K562 (cell line): ENCODE results near the gene EHMT2. TPM values are rescaled to one million over a fixed set of nuclear protein-coding genes. Genes with fewer than 3 reads are reported as not detected.
A peak's percentile ranks its signal among the peaks of the same experiment; 100 is the strongest.

Experiments used
- ATAC-seq: fragments of 200-7000 bp; cut with Tn5 transposase; 3 replicates; pipeline ENCODE4 v1.9.1; 2020; ENCODE audit warnings: moderate library complexity
- BruUV-seq: library from RNA; stranded (reverse); fragments of 400-500 nt; replicated peaks from 2 replicates; lab custom pipeline; 2021; lab: Mats Ljungman, UMichigan
- CTCF ChIA-PET: fragments of 300-600 bp; formaldehyde crosslinking; extraction: SDS; loops from one replicate; lab custom pipeline; 2021; ENCODE audit warnings: low intra/inter-chr PET ratio; lab: Yijun Ruan, JAX
- POLR2A ChIA-PET: fragments of 300-600, 350-650 bp; sonication (Branson Sonifier 250); formaldehyde crosslinking; extraction: SDS; loops from one replicate; lab custom pipeline; 2021; ENCODE audit warnings: antibody characterized with exemption, inconsistent platforms; lab: Yijun Ruan, JAX
- DNase-seq, 4 experiments: peaks; one replicate each; pipeline versions ENCODE4 v3.0.0 to v3.0.0-alpha.2; 2011 to 2018; ENCODE audit warnings: low spot score in 3 of 4, mixed read lengths in 3 of 4; ENCODE audit errors: extremely low read depth in 1 of 4
- FAIRE-seq: peaks from 2 replicates; lab custom pipeline; 2011; peaks lifted over from hg19 to GRCh38; lab: Jason Lieb, UNC
- H2AFZ ChIP-seq: 2 replicates; pipeline ENCODE4 v1.6.0; 2011; ENCODE audit warnings: low read depth, low read length, control low read depth, inconsistent platforms
- H3K27ac ChIP-seq: fragments of 200-600 bp; 3 replicates; pipeline ENCODE4 v1.8.0; 2011; ENCODE audit warnings: low read depth, mild to moderate bottlenecking, control low read depth, inconsistent platforms, low read length, moderate library complexity, mixed read lengths; ENCODE audit errors: extremely low read depth
- H3K27me3 ChIP-seq, 2 experiments: fragments of 300-600 bp in 1 of 2; 2 replicates in 1 of 2; 3 replicates in 1 of 2; pipeline versions ENCODE4 v1.6.0 to v1.8.0; 2011; ENCODE audit warnings: inconsistent platforms in 2 of 2, low read length in 2 of 2, mild to moderate bottlenecking in 1 of 2, mixed read lengths in 1 of 2, moderate library complexity in 1 of 2; ENCODE audit not compliant: control insufficient read depth in 2 of 2, insufficient read depth in 2 of 2
- H3K36me3 ChIP-seq: fragments of 300-600 bp; 3 replicates; pipeline ENCODE4 v1.8.0; 2011; ENCODE audit warnings: mild to moderate bottlenecking, low read length, inconsistent platforms; ENCODE audit not compliant: control insufficient read depth, insufficient read depth
- H3K4me1 ChIP-seq, 2 experiments: fragments of 200-600 bp in 1 of 2; replicated peaks in 1 of 2; 2 replicates in 1 of 2; 3 replicates in 1 of 2; pipeline versions ENCODE4 v1.5.1 to v1.8.0; 2011; ENCODE audit warnings: inconsistent platforms in 2 of 2, low read length in 2 of 2, mild to moderate bottlenecking in 1 of 2, mixed read lengths in 1 of 2, moderate library complexity in 1 of 2; ENCODE audit not compliant: control insufficient read depth in 2 of 2, insufficient read depth in 2 of 2
- H3K4me2 ChIP-seq: 2 replicates; pipeline ENCODE4 v1.6.1; 2011; ENCODE audit warnings: low read length, control low read depth, inconsistent platforms, mixed read lengths; ENCODE audit not compliant: insufficient read depth
- H3K4me3 ChIP-seq: fragments of 200-600 bp; sonication (generic), shearing (Covaris generic); 2 replicates; pipeline ENCODE4 v1.5.1; 2016; ENCODE audit warnings: control low read depth, inconsistent platforms
- H3K79me2 ChIP-seq: fragments of 200-600 bp; 3 replicates; pipeline ENCODE4 v1.8.0; 2011; ENCODE audit warnings: low read length, inconsistent platforms; ENCODE audit not compliant: control insufficient read depth, insufficient read depth
- H3K9ac ChIP-seq, 2 experiments: 2 replicates each; pipeline versions ENCODE4 v1.6.0 to v1.6.1; 2011; ENCODE audit warnings: low read depth in 2 of 2, low read length in 2 of 2, control low read depth in 1 of 2, inconsistent platforms in 1 of 2, mild to moderate bottlenecking in 1 of 2, mixed read lengths in 1 of 2; ENCODE audit not compliant: insufficient read depth in 1 of 2
- H3K9me1 ChIP-seq: one replicate; pipeline ENCODE4 v1.6.0; 2011; ENCODE audit warnings: inconsistent platforms, mild to moderate bottlenecking, low read length, moderate library complexity; ENCODE audit not compliant: control insufficient read depth, insufficient read depth
- H3K9me3 ChIP-seq: replicated peaks from 2 replicates; pipeline ENCODE4 v1.5.1; 2011; ENCODE audit warnings: low read depth, low read length, inconsistent platforms; ENCODE audit not compliant: control insufficient read depth, insufficient read depth
- H4K20me1 ChIP-seq: replicated peaks from 2 replicates; pipeline ENCODE4 v1.6.1; 2011; ENCODE audit warnings: low read length, inconsistent platforms, mixed read lengths; ENCODE audit not compliant: control insufficient read depth, insufficient read depth
- ATF4 ChIP-seq: fragments of 450-650 bp; formaldehyde crosslinking; IDR thresholded peaks from 2 replicates; pipeline ENCODE4 v1.4.0; 2022; ENCODE audit warnings: mild to moderate bottlenecking, moderate library complexity
- CEBPB ChIP-seq: fragments of 450-650 bp; IDR thresholded peaks from 2 replicates; pipeline ENCODE4 v1.6.1; 2016; ENCODE audit warnings: missing genetic modification characterization, missing compliant biosample characterization
- E2F4 ChIP-seq: sonication (generic); formaldehyde crosslinking; IDR thresholded peaks from 2 replicates; pipeline ENCODE4 v1.8.0; 2022; ENCODE audit warnings: mild to moderate bottlenecking, low read depth, missing genetic modification reagents
- HSF4 ChIP-seq: fragments of 250-450 bp; sonication (Bioruptor Pico); IDR thresholded peaks from 2 replicates; pipeline ENCODE4 v2.1.2; 2022; ENCODE audit warnings: mild to moderate bottlenecking, moderate library complexity, borderline replicate concordance
- MTA1 ChIP-seq: fragments of 450-650 bp; IDR thresholded peaks from 2 replicates; pipeline ENCODE4 v1.6.1; 2017; ENCODE audit warnings: borderline replicate concordance
- POLR2AphosphoS2 ChIP-seq: IDR thresholded peaks from 2 replicates; pipeline ENCODE4 v1.6.1; 2012; ENCODE audit warnings: low read length, improper control_type of control experiment
- POLR2G ChIP-seq: fragments of 200-400 bp; formaldehyde crosslinking; IDR thresholded peaks from 2 replicates; pipeline ENCODE4 v1.6.1; 2017; ENCODE audit warnings: low read depth, mild to moderate bottlenecking, antibody characterized with exemption, low read length, moderate library complexity
- PYGO2 ChIP-seq: fragments of 450-650 bp; IDR thresholded peaks from 2 replicates; pipeline ENCODE4 v1.6.1; 2016; ENCODE audit warnings: mild to moderate bottlenecking, missing genetic modification characterization, moderate library complexity, missing compliant biosample characterization
- TEAD4 ChIP-seq, 2 experiments: sonication (generic) in 1 of 2; formaldehyde crosslinking in 1 of 2; IDR thresholded peaks; 2 replicates each; pipeline versions ENCODE4 v1.6.1 to v1.8.0; 2012 to 2022; ENCODE audit warnings: borderline replicate concordance in 1 of 2, inconsistent platforms in 1 of 2, low read length in 1 of 2, mild to moderate bottlenecking in 1 of 2, missing genetic modification reagents in 1 of 2
- ZNF318 ChIP-seq, 2 experiments: fragments of 450-650 bp; IDR thresholded peaks; 2 replicates each; pipeline ENCODE4 v1.6.1; 2016; ENCODE audit warnings: mild to moderate bottlenecking in 2 of 2, borderline replicate concordance in 1 of 2, low read depth in 1 of 2, moderate library complexity in 1 of 2
- WGBS: fragments of 100-300 bp; shearing (Covaris generic); methylation state at CpG from one replicate; pipeline ENCODE4 v1.1.6; 2016; ENCODE audit warnings: low coverage, mixed read lengths; ENCODE audit not compliant: insufficient coverage; ENCODE audit errors: missing lambda C conversion rate; 5-methylcytosine and 5-hydroxymethylcytosine counted together
- in situ Hi-C: fragments of 300-500 bp; cut with MboI; formaldehyde crosslinking; loops from 4 replicates; pipeline ENCODE4 v1.15.0; 2018; ENCODE audit warnings: inconsistent platforms, mixed read lengths
- intact Hi-C: fragments of 100-400 bp; cut with micrococcal nuclease; formaldehyde crosslinking; loops from 2 replicates; pipeline ENCODE4 v1.14.2; 2022
- polyA plus RNA-seq, 8 experiments: library from polyadenylated mRNA; depleted of rRNA in 4 of 8; stranded (reverse) in 5 of 8; unstranded in 3 of 8; fragments of >200 nt; fragmentation: Nextera tagmentation in 2 of 8; fragmentation: Illumina TruSeq in 1 of 8; extraction: Ambion mirVana in 2 of 8; extraction: Trizol in 1 of 8; gene quantifications; 2 replicates each; pipeline versions ENCODE4 v1.2.1 to v1.2.3, GENCODE V29; 2011 to 2014; ENCODE audit warnings: inconsistent platforms in 1 of 8, missing spikeins in 1 of 8
- total RNA-seq, 7 experiments: library from RNA; depleted of rRNA in 6 of 7; stranded (reverse); fragments of >200 nt in 6 of 7; fragmentation: Illumina TruSeq in 2 of 7; extraction: Trizol in 2 of 7; gene quantifications; 2 replicates each; pipeline versions ENCODE4 v1.2.1 to v1.2.3, GENCODE V29; 2011 to 2021; ENCODE audit warnings: low replicate concordance in 1 of 7

Gene EHMT2
- total and polyA plus RNA-seq, 9 of the 15 experiments (the other 6 are each of a cell fraction or from before 2014, with no cell fraction given): 2.1 to 63.8 (median 38.5) TPM

GRCh38 chr6:31830886-31831335 lies 66.6 kb downstream of the EHMT2 start:
- FAIRE-seq: no peak
- Histone ChIP-seq H3K4me3 (peak overlapping the region; percentile 52), H3K79me2 (peaks cover 62% of the 10 kb centered on the region)
- TF ChIP-seq E2F4 (CRISPR knock-in tag) (0 out of 2 replicates have a peak, but pooled peaks have one; percentile 51), POLR2AphosphoS2 (peak; percentile 92; the same call in 1 of the 2 replicates), HSF4 (CRISPR knock-in tag) (no peak), CEBPB (tag) (0 out of 2 replicates have a peak, but pooled peaks have one; percentile 4), ATF4 (CRISPR knock-in tag) (no peak), POLR2G (0 out of 2 replicates have a peak, but pooled peaks have one; percentile 37), MTA1 (no peak), PYGO2 (0 out of 2 replicates have a peak, but pooled peaks have one; percentile 5), TEAD4 (IDR thresholded peaks at IDR 0.05; ENCODE audit: low read length) (peak; percentile 32; the same call in 1 of the 2 replicates), TEAD4 (CRISPR knock-in tag; IDR thresholded peaks at IDR 0.05; ENCODE audit: borderline replicate concordance) (no peak), ZNF318 (IDR thresholded peaks at IDR 0.05; ENCODE audit: borderline replicate concordance in 1 of 2, low read depth in 1 of 2) (peak in 1 of 2 experiments; percentile 62; a peak in 2 of 4 replicates)

More at GRCh38 chr6:31830886-31831335, 66.6 kb downstream of the EHMT2 start:
- H3K36me3 ChIP-seq: peaks cover 28% of the 10 kb centered on the region; the same call in 2 of the 3 replicates
- in situ Hi-C loops (no loop called here), intact Hi-C loops (loop anchor here (1.0 to 2.0 kb wide), 3 partner anchors 59 to 151 kb away; no protein-coding TSS in a partner anchor)
- BruUV-seq: no TSS peak
- H3K4me1 ChIP-seq: peaks cover 30 to 51% of the 10 kb centered on the region in 2 experiments
- 2% methylated on average over 6 of the region's 6 CpGs for WGBS
- DNase-seq (no peak), ATAC-seq (no peak)
- CTCF ChIA-PET: interaction anchor here (1.1 to 2.8 kb wide), 3 partner anchors 35 to 60 kb away, joined by 5 to 24 read pairs (median 10); partner anchors contain the start of gene VARS1
- H3K9me3 ChIP-seq: no peaks in the 10 kb centered on the region
- peak overlapping the region; percentile 77 for H3K4me2 ChIP-seq
- H2AFZ ChIP-seq: no peak overlapping the region
- peak overlapping the region; percentile 66 for H3K27ac ChIP-seq
- POLR2A ChIA-PET: interaction anchor here (0.6 to 13.1 kb wide), 44 partner anchors 9 to 1007 kb away, joined by 3 to 229 read pairs (median 4); partner anchors contain the start of genes BAG6, C6orf47, CLIC1 and DDAH2
- H3K9me1 ChIP-seq: no peaks in the 10 kb centered on the region
- H3K9ac ChIP-seq: peak overlapping the region; percentile 70 to 85
- peaks cover 5% of the 10 kb centered on the region; the same call in 1 of the 2 replicates for H4K20me1 ChIP-seq
- H3K27me3 ChIP-seq: no peaks in the 10 kb centered on the region
